PC-9 (cell line): Measurements from ENCODE around the gene PTPRO. TPM values are rescaled to one million over a fixed set of nuclear protein-coding genes. Genes with fewer than 3 reads are reported as not detected.

Experiments
- BruUV-seq: library from RNA; stranded (reverse); fragments of 400-500 nt; replicated peaks from 2 replicates; lab custom pipeline; 2021; lab: Mats Ljungman, UMichigan
- CTCF ChIA-PET: fragments of 300-600 bp; sonication (Branson Sonifier 250); formaldehyde crosslinking; loops from one replicate; lab custom pipeline; 2022; ENCODE audit warnings: antibody characterized with exemption; lab: Charles Lee
- POLR2A ChIA-PET: fragments of 300-600 bp; sonication (Branson Sonifier 250); formaldehyde crosslinking; loops from one replicate; lab custom pipeline; 2022; ENCODE audit warnings: antibody characterized with exemption; ENCODE audit not compliant: unreplicated experiment; lab: Charles Lee
- DNase-seq, 2 experiments: peaks; one replicate each; pipeline versions ENCODE4 v3.0.0 to v3.0.0-alpha.2; 2015 to 2022; ENCODE audit warnings: mixed read lengths in 1 of 2
- H2AFZ ChIP-seq: fragments of 200-600 bp; sonication (generic); 2 replicates; pipeline ENCODE4 v1.8.1; 2017; ENCODE audit warnings: antibody characterized with exemption
- H3F3A ChIP-seq: fragments of 200-600 bp; sonication (generic); 2 replicates; pipeline ENCODE4 v1.8.1; 2017; ENCODE audit warnings: antibody characterized with exemption, mild to moderate bottlenecking, low read depth; ENCODE audit not compliant: insufficient read depth
- H3K27ac ChIP-seq: fragments of 200-600 bp; sonication (generic); 2 replicates; pipeline ENCODE4 v1.6.1; 2016; ENCODE audit warnings: mixed run types
- H3K27me3 ChIP-seq: fragments of 200-600 bp; sonication (generic); 2 replicates; pipeline ENCODE4 v1.6.1; 2016; ENCODE audit warnings: low read depth, mixed run types; ENCODE audit not compliant: insufficient read depth
- H3K36me3 ChIP-seq: fragments of 200-600 bp; sonication (generic); 2 replicates; pipeline ENCODE4 v1.6.1; 2016; ENCODE audit warnings: low read depth, mixed run types
- H3K4me1 ChIP-seq: fragments of 200-600 bp; sonication (generic); replicated peaks from 2 replicates; pipeline ENCODE4 v1.6.1; 2016; ENCODE audit warnings: mixed run types; ENCODE audit not compliant: insufficient read depth
- H3K4me2 ChIP-seq: fragments of 200-600 bp; sonication (generic); 2 replicates; pipeline ENCODE4 v1.6.1; 2017; ENCODE audit warnings: mixed run types
- H3K4me3 ChIP-seq: fragments of 200-600 bp; sonication (generic); 2 replicates; pipeline ENCODE4 v1.6.1; 2016; ENCODE audit warnings: mixed run types
- H3K79me2 ChIP-seq: fragments of 200-600 bp; sonication (generic); 2 replicates; pipeline ENCODE4 v1.6.1; 2017; ENCODE audit warnings: low read depth, mixed run types
- H3K9me2 ChIP-seq: fragments of 200-600 bp; sonication (generic); 2 replicates; pipeline ENCODE4 v1.8.1; 2017; ENCODE audit warnings: mild to moderate bottlenecking; ENCODE audit not compliant: insufficient read depth
- H3K9me3 ChIP-seq: fragments of 200-600 bp; sonication (generic); 2 replicates; pipeline ENCODE4 v1.8.1; 2016; ENCODE audit warnings: low read depth; ENCODE audit not compliant: insufficient read depth
- H4K20me1 ChIP-seq: fragments of 200-600 bp; sonication (generic); 2 replicates; pipeline ENCODE4 v1.8.1; 2017; ENCODE audit not compliant: insufficient read depth
- EZH2 ChIP-seq: fragments of 200-600 bp; sonication (generic); IDR thresholded peaks from 2 replicates; pipeline ENCODE4 v1.8.0; 2017; ENCODE audit warnings: antibody characterized with exemption, low read depth
- intact Hi-C: fragments of 100-400 bp; cut with micrococcal nuclease; formaldehyde crosslinking; loops from one replicate; pipeline ENCODE4 v1.10.0; 2022; ENCODE audit not compliant: unreplicated experiment
- total RNA-seq: library from RNA; stranded (reverse); gene quantifications from 2 replicates; pipeline ENCODE4 v1.2.3, GENCODE V29; 2021
- TF ChIP-seq, protein P1 (sequence below): fragments of 200-600 bp; sonication (generic); conservative IDR thresholded peaks from 2 replicates; pipeline ENCODE4 v1.6.1; 2017; ENCODE audit warnings: mixed run types, antibody characterized with exemption, mild to moderate bottlenecking, moderate library complexity

PTPRO gene
- total RNA-seq, 1 experiment from 2014 or later: not detected

DNA sequence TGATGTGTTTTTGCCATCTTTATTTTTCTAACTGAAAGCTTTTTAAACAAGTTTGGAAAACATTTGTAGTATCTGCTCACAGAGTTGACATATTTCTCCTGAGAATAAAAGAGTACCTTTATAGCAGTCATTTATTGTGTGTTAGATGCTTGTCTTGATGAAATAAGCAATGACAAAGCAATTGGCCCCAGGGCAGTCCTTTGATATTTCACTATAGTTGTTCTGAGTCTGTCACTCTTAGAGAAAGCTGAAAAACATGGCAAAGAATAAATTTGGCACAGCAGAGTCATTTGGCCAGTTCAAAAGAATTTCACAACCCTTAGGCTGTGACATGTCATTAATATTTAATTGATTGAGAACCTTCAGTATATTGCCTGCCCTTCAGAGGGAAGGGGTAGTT, 166.2 kb downstream of the PTPRO start:
- Histone ChIP-seq H3K4me1 (no peaks in the 10 kb centered on the region), H3K36me3 (no peaks in the 10 kb centered on the region), H3K27me3 (no peaks in the 10 kb centered on the region), H3K9me3 (no peaks in the 10 kb centered on the region), H3F3A (no peaks in the 10 kb centered on the region), H3K9me2 (0 out of 2 replicates have a peak, but pooled peaks cover 4% of the 10 kb centered on the region), H2AFZ (no peak overlapping the region), H3K4me2 (no peak overlapping the region), H3K27ac (no peak overlapping the region), H3K4me3 (no peak overlapping the region), H4K20me1 (no peaks in the 10 kb centered on the region), H3K79me2 (no peaks in the 10 kb centered on the region)
- intact Hi-C loops: no loop called here
- ChIA-PET CTCF (no interaction called here), POLR2A (no interaction called here)
- no TSS peak for BruUV-seq
- no peak for TF ChIP-seq EZH2
- TF ChIP-seq, protein P1, sequence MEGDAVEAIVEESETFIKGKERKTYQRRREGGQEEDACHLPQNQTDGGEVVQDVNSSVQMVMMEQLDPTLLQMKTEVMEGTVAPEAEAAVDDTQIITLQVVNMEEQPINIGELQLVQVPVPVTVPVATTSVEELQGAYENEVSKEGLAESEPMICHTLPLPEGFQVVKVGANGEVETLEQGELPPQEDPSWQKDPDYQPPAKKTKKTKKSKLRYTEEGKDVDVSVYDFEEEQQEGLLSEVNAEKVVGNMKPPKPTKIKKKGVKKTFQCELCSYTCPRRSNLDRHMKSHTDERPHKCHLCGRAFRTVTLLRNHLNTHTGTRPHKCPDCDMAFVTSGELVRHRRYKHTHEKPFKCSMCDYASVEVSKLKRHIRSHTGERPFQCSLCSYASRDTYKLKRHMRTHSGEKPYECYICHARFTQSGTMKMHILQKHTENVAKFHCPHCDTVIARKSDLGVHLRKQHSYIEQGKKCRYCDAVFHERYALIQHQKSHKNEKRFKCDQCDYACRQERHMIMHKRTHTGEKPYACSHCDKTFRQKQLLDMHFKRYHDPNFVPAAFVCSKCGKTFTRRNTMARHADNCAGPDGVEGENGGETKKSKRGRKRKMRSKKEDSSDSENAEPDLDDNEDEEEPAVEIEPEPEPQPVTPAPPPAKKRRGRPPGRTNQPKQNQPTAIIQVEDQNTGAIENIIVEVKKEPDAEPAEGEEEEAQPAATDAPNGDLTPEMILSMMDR: no peak
- DNase-seq: no peak

DNA sequence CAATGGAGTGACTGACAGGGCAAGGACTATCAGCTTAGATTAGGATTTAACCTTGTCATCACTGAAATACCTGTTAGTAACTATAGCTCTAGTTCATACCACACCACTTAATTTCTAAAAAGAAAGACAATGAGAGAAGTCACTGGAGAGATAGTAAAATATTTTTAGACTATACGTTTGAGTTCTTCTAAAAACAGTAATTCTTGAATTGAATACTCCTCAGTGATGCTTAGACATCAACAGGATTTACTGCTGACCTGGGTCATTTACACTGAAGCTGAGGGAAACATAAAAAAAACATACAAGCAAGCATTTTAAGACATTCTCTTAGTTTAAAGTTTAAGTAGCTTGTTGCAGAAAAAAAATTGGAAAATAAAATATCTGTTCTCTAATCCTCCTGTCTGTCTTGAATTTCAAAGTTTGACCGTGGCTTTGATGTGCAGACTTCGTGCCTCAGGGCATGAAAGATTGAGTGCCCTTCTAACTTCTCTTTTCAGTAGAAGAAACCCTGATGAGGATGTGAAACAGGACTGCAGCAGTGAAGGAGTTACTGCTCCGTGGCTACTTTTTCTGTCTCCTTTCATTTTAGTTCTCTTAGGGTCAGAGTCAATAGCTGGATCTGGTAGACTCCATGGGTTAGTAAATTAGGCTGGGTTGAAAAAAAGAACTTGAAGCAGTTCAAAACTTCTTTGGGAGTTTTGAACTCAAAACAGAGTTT, 172.2 kb downstream of the PTPRO start:
- Histone ChIP-seq H3K9me2 (no peaks in the 10 kb centered on the region), H2AFZ (no peak overlapping the region), H3K4me2 (no peak overlapping the region), H3K27me3 (no peaks in the 10 kb centered on the region), H3K79me2 (no peaks in the 10 kb centered on the region), H3K4me3 (no peak overlapping the region), H3K9me3 (no peaks in the 10 kb centered on the region), H3K27ac (no peak overlapping the region), H3K36me3 (no peaks in the 10 kb centered on the region), H4K20me1 (no peaks in the 10 kb centered on the region), H3F3A (no peaks in the 10 kb centered on the region), H3K4me1 (no peaks in the 10 kb centered on the region)
- intact Hi-C loops: no loop called here
- BruUV-seq: no TSS peak
- POLR2A ChIA-PET: interaction anchor here (0.7 kb wide), 1 partner anchor 224 kb away, joined by 3 read pairs; no protein-coding TSS in a partner anchor
- CTCF ChIA-PET: no interaction called here
- TF ChIP-seq, protein P1: no peak
- TF ChIP-seq EZH2: no peak
- DNase-seq: no peak

DNA sequence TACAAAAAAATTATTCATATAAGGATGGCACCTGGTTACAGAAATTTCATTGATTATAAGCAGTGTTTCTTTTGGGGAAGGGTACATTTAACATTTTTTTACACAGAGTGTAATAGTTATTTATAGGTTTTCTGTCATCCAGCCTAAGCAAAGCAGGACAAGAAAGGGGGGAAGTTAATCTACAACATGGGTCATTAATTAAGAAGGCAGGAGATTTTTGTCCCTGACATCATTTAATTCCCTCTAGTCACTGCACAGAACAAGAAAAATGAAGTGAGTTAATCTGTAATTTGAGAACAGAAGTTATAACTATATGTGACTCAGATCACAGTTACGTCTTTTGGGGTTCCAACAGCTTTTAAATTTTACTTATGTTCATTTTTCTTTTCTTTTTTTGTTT, 173.4 kb downstream of the PTPRO start:
- no peaks in the 10 kb centered on the region for H3K27me3 ChIP-seq

More for the DNA sequence above, 173.4 kb downstream of the PTPRO start:
- intact Hi-C loops: no loop called here
- H3K27ac ChIP-seq: no peak overlapping the region
- H3K36me3 ChIP-seq: no peaks in the 10 kb centered on the region
- ChIA-PET CTCF (no interaction called here), POLR2A (no interaction called here)
- no peaks in the 10 kb centered on the region for H3K79me2 ChIP-seq
- H3K9me2 ChIP-seq: no peaks in the 10 kb centered on the region
- no peaks in the 10 kb centered on the region for H3K9me3 ChIP-seq
- TF ChIP-seq, protein P1: no peak
- TF ChIP-seq EZH2: no peak
- H2AFZ ChIP-seq: no peak overlapping the region
- H4K20me1 ChIP-seq: no peaks in the 10 kb centered on the region
- H3K4me2 ChIP-seq: no peak overlapping the region
- H3K4me3 ChIP-seq: no peak overlapping the region
- no peaks in the 10 kb centered on the region for H3K4me1 ChIP-seq
- BruUV-seq: no TSS peak
- H3F3A ChIP-seq: no peaks in the 10 kb centered on the region
- DNase-seq: no peak
